Activated CD4-positive, CD25-positive, alpha-beta regulatory T cell treated with anti-CD3 and anti-CD28 coated beads, Interleukin-2, amount 50 U/mL, for 24 hours (primary cell): ENCODE results near the gene RPS2.
A peak's percentile ranks its signal among the peaks of the same experiment; 100 is the strongest.
"Not testable (repeated sequence)": the region's sequence is repeated elsewhere in the genome, so short reads cannot be mapped to it uniquely, and the experiment has no call there.

ENCODE experiments used
- ATAC-seq, 2 donors: fragments of 150-1000 bp; cut with Tn5 transposase; one replicate each; pipeline ENCODE4 v1.10.0; 2021; ENCODE audit warnings: mild to moderate bottlenecking in 1 of 2, moderate library complexity in 1 of 2

RPS2 gene

DNA sequence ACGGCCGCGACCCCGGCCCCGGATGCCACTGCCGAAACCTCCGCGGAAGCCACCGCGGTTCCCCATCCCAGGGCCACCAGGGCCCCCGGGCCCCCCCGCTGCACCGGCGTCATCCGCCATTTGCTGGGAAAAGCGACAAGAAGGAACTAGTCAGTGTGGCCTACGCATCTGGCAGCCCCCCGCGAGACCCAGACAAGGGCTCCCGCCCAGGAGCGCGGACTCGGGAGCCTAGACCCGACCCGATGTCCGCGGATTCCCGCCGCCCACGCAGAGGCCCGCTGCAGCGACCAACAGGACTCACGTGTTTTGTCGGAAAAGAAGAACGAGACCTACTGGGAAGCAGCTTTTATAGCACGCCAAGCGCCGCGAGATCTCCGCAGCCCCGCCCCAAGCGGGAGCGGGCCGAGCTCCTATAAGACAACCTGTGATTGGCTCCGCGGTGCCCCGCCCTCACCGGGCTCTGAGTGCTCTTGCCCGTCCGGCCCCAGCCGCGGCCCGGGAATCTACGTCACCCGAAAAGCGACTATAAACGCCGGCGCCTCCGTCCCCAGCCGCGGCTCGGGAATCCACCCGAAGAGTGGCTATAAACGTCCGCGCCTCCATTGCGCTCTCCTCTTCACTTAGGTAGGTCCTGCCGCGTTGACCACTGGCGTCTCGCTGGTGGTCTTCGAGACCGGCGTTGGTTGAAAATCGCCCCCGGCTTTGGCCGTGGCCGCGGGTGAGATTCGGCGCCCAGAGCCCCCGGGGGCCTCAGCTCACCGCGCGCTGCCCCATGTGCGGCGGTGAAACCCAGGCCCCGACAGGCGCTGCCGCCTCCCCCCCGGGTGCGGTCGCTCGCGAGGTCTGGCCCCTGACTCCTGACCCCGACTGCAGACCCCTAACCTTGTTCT is at the start of gene RPS2:
TSS of gene RPS2 (minus strand) at position 321 of the 890 bp plus-strand sequence. CDS start at position 120, 201 bp downstream.
- peak; percentile 84 to 87 for ATAC-seq

DNA sequence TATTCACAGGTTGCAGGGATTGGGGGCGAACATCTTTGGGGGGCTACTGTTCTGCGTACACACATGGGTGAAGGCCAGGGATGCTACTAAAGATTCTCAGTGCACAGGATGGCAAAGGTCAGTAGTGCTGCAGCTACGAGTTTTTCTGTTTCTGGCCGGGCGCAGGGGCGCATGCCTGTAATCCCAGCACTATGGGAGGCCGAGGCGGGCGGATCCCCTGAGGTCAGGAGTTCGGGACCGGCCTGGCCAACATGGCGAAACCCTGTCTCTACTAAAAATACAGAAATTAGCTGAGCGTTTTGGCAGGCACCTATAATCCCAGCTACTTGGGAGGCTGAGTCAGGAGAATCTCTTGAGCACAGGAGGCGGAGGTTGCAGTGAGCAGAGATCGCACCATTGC is 48.9 kb upstream of the RPS2 start:
- ATAC-seq, result no peak

DNA sequence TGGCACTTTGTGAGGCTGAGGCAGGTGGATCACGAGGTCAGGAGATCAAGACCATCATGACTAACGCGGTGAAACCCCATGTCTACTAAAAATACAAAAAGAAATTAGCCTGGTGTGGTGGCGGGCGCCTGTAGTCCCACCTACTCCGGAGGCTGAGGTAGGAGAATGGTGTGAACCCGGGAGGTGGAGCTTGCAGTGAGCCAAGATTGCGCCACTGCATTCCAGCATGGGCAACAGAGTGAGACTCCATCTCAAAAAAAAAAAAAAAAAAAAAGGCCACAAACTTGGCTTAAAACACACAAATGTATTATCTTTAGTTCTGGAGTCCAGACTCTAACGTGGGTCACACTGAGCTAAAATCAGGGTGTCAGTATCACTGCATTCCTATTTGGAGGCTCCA is 47.1 kb upstream of the RPS2 start:
- not testable (repeated sequence) for ATAC-seq

DNA sequence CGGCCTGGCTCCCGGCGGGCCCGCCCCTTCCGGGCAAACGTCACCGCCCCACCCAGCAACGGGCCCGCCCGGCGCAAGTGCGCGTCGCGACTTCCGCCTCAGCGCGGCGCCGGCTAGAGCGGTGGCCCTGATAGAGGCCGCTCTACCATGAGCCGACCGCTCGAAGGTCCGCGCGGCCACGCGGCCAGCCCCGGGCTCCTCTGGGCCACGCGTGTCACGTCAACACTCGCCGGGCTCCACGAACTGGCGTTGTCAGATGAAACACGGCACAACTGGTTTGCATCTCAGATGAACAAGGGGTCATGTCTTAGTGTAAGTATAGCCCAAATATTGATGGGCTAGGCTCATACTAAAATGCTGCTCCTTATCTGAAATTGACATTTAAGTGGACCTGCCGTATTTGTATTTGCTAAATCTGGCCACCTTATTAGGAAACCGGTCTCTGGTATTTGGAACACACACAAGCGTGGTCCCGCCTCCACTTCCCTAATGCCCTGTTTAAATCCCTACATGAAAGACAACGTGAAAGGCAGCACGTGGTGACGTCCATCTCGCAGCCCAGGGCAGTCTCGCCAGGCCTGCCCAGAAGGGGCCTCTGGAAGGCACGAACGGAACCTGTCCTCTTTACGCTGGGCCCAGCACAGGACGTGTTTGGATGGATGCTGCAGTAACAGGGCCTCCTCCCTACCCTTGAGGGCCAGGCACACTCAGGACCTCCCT is 45.3 kb upstream of the RPS2 start, which contains the start of gene ZNF598:
TSS of gene ZNF598 (minus strand) at position 31 of the 720 bp plus-strand sequence.
- peak; percentile 97 for ATAC-seq

DNA sequence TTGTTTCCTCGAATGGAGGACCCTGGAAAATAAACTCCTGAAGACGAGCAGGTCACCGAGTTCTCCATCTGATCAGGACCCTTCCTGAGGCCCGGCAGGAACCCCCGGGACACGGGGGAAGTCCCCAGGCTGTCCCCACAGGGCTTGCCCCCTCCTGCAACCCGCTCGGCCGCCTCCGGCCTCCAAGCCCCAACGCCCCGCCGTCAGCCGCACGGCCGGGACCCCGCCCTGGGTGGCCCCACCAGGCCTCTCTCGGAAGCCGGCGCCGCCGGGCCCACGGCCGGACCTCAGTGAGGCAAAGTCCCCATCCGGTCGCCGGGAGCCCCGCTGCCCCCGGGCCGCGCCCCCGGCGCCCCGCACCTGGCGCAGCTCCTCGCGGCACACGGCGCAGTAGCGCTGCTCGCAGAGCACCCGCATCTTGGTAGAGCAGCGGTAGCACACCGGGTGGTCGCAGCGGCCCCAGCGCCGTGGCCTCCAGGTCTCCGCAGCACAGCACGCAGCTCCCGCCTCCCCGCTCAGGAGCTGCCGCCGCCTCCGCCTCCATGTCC is 44.6 kb upstream of the RPS2 start:
- ATAC-seq, result peak; percentile 31 to 50

DNA sequence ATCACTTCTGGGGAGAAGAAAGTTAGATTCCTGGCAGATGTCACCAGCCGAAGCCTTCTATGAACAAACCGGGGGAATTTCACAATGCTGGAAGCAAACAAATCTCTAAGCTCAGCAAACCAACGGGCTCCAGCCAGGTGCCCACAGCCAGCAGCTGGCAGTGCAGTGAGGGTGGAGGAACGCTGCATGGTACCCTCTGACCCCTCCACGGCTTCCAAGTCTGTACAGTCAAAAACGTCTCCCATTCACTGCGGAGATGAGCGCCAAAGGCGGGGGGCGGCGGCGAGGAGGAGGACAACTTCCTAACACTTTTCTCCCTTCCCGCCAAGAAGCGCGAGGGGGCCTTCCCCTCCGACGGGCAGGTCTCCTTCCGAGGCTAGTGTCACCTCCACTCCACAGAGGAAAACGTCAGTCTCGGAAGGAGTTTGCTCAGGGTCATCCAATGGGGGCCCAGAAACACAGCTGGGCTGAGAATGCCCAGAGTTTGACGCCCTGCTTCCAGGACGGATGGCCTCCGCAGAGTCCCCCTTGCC is 44.1 kb upstream of the RPS2 start:
- ATAC-seq, result no peak

DNA sequence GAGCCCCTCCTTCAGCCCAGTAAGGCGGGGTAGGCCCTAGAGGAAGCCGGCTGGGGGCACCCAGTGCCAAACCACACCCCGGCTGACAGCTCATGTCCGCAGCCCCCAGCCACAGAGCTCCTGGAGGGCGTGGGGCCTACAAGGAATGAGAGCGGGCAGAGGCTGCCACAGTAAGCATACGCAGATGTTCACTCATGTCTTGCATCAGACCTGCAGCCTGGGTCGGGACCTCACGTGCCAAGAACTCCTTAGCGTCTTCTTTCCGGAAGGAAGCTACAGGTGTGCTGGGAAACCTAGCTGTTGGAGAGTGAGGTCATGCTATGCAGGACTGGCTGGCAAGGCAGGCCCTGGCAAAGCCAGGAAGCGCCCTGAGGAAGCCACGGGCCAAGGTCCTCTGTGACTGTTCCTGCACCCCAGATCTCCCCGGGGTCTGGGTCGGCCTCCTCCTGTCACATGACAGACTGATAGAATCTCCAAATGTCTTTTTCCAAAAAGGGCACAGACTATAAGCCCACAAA is 43.4 kb upstream of the RPS2 start:
- no peak for ATAC-seq

DNA sequence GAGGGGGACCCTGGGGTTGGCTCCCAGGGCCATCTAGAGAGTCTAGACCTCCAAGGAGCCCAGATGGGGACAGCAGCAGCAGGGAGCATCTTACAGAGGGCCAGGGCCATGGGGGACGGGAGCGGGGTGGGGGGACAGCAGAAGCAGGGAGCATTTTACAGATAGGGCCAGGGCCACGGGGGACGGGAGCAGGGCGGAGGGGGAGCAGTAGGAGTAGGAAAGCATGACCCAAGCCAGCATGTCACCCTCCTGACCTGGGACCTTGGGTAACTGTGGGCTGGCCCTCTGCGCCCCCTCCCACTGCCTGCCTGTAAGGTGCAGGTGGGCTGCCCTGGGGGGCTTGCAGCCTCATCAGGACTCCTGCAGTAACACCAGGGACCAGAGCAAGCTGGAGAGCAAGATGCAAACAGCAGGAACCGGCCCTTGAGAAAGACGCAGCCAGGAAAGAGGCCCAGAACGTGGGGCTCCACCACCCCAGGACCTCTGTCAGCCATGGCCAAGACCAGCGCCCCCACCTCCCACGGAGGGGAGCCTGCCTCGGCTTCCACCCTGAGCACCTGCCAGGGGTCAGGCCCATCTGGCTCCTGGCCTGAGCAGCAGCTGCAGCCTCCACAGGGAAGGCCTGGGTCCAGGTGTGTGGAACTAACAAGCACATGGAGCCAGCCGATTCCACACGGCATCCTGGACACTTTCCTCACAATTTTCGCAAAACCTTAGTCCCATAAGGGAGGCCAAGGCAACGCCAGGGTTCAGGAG is 42.6 kb upstream of the RPS2 start:
- no peak for ATAC-seq

DNA sequence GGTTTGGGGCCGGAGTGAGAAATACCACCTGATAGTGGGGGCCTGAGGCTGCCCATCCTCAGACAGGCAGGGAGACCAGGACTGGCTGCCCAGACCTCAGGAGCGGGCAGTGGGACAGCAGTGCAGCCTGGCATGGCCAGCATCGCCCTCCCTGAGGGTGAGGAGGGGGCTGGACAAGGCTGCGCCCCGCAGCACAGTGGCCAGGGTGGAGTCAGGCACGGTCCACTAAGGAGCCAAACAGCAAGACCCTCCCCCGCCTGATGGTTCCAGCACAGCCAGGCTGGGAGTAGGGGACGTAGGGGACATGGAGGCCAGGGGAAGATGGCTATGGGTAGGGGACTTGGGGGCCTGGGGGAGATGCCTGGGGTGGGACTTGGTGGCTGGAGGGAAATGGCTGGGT is 41.7 kb upstream of the RPS2 start:
- no peak for ATAC-seq

DNA sequence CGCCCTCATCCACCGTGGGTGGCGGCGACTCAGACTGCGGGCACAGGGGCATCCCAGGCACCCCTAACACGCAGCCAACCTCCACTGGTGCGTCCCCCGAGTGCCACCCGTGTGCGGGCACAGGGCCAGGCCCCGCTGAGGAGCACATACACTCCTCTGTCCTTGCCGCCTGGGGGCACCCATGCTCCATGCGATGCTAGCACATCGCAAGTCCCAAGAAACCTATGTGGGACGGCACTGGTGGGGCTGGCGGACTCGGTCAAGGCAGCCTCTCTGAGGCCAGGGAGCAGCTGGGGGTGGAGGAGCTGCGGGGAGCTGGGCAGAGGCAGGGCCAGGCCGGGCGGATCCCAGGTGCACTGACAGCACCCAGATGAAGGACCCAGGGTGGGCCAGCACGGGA is 41.0 kb upstream of the RPS2 start:
- no peak for ATAC-seq

DNA sequence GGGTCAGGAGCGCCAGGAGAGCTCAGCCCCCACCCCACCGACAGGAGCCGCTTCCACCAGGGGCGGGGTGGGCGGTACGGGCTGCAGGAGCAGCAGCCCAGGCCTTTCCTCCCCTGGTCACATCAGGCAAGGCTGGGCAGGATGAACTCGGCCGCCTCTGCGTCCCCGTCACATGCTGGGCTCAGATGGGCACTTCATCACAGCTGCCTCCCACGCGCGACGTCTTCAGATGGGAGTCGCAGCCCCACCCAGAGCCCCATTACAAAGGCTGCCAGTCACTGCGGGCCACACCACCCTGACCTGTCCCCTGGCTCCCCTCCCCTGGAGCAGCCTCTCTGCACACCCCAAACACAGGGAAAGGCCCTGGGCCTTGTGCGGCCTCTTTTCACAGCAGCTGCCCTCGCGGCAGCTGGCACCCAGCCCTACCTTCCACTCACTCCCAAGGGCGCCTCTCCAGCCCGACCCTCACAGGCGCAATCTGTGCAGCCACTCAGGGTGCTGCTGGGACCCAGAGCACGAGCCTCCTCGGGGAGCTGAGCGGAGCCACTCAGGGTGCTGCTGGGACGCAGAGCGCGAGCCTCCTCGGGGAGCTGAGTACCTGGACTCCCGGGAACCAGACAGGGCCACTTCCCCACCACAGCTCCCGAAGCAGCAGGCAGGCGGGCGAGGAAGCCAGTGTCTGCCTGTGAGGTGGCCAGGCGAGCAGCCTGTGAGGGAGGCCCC is 40.3 kb upstream of the RPS2 start:
- ATAC-seq, result no peak

DNA sequence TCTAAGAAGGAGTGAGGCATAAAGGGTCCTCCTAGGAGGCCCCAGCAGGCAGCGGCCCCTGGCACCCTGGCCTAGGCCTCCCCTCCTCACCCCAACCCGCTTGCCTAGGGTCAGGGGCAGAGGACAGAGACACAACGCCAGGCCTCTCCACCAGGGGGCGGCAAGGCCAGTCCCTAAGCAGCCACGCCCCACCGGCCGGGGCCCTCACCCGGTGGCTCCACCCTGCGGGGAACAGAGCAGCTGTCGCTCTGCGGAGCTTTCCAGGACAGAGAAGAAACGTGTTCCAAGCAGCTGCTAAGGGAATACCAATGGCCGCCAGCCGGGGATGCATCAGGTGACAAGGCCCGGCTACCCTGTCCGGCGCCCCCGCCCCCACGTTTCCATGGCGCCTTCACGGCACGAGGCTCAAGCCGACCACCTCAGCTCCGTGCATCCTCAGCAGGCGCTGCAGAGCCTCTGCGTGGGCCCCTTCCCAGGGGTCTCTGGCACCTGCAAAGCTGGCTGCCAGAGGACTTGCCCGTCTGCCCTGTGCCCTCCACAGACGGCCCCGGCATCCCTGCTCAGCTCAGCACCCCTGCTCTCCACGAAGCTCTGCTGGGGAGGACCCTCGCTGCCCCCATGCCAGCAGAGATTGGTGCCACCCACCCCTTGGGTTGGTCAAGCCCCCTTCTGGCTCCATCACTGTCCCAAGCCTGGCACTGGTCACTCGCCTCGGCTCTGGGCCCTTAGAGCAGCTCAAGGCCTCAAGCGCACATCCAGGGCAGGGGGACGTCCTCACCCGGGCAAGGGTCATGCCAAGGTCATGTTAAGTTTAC is 39.4 kb upstream of the RPS2 start:
- ATAC-seq, result peak; percentile 92 to 94

DNA sequence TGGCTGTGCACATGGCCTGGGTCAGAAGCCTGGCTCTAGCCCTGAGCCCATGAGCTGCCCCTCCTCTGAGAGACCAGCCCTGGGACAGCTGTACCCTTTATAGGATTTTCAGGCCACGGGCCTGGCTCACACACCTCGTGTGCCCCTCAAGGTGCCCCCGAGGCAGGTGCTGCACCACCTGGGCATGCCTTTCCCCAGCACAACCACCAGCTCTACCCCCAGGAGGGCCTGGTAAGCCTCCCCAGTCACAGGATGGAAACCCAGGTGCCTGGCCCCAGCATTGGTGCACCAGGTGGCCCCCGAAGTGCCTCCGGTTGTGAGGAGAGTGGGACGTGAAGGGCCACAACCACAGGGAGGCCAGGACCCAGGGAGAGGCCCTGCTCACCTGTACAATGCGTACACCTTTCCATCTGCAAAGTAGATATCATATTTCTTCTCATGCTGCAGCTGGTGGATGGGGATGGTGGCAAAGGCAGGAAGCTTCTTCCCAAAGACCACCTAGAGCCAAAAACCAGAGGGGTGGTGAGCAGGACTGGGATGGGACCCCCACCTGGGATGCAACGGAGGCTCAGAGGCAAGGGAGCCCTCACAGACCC is 38.7 kb upstream of the RPS2 start:
- ATAC-seq, result no peak

DNA sequence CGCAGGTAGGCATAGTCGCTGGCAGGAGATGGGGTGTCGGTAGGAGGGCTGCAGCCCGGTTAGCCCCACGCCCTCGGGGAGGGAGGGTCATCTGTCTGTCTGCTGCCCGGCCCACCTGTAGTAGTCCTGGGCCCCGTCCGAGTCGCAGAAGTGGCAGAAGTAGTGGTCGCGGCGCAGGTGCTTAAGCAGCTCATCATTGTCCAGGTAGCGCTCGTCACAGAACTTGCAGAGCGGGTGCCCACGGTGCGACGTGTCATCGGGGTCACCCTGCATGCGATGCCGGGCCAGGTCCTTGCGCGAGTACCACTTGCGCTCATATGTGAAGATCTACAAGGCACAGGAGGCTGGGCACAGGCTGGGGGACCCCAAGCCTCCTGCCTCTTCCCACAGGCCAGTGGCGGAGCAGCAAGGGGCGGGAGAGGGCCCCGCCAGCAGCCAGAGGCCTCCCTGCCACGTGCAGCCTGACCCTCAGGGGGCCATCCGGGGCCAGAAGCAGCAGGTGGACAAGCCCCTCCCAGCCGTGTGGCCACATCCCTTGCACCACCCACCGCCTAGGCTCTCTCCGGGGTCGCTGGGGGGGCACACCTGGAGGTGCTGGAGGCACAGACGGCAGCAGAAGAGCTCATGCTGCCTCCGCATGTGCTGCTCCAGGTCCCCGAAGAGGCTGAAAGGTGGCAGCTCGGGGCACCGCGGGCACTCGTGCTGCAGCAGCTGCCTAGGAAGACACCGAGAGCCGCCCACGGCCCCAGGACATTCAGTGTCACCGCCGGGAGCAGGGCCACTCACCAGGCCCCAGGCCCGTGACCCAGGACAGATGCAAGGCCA is 38.0 kb upstream of the RPS2 start:
- no peak for ATAC-seq

DNA sequence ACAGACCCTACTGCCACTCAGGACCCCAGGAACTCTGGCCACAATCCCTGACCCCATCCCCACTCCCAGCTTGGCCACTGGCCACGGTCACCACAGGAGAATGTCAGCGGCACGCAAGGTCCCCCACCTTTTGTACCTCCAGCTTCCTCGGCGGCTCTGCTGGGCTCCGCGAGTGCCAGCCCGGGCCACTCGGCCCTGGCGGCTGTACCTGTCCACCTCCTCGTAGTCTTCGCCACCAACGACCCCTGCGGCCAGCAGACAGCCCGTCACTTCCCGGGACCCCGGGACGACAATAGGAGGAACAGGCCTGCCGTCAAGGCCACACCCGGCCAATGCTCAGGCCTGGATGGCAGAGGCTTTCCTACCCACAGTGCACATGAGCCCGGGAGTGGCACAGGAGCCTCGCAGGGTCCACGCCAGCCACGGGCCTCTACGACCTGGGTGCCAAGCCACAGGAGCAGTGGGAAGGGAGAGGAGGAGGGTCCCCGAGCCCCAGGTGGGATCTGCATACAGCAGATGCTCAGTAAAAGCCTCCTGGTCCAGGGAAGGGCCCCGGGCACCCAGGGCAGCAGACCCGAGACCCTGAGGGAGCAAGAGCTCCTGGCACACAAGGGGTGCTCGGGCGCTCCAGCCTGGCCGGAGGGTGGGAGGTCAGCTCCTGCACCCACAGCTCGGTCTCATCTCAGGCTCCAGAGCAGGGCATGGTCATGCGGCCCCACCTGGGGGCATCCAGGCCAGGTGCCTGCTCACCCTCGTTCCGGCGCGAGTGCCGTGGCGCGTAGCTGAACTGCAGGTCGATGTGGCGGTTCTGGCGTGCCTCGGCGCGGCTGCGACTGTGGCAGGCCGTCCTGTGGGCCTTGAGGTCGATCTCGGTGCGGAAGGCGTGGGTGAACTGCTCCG is 37.1 kb upstream of the RPS2 start:
- ATAC-seq, result no peak

DNA sequence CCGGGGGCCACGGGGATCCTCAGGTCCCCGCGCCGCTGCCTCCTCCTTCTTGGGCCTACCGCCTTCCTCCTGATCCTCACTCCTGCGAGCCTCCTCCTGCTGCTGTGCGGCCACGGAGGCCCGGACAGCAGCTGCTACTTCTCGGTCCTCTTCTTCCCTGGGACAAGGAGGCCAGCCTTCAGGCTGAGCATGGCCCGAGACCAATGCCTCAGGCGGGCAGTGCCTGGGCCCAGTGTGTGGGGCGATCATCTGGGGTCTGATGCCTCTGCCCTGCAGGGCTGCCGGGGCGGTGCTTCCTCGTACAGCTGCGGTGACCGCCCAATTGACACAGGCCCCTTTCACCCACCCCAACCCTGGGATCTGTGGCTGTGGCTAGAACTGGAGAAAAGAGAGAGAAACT is 36.4 kb upstream of the RPS2 start:
- no peak for ATAC-seq

DNA sequence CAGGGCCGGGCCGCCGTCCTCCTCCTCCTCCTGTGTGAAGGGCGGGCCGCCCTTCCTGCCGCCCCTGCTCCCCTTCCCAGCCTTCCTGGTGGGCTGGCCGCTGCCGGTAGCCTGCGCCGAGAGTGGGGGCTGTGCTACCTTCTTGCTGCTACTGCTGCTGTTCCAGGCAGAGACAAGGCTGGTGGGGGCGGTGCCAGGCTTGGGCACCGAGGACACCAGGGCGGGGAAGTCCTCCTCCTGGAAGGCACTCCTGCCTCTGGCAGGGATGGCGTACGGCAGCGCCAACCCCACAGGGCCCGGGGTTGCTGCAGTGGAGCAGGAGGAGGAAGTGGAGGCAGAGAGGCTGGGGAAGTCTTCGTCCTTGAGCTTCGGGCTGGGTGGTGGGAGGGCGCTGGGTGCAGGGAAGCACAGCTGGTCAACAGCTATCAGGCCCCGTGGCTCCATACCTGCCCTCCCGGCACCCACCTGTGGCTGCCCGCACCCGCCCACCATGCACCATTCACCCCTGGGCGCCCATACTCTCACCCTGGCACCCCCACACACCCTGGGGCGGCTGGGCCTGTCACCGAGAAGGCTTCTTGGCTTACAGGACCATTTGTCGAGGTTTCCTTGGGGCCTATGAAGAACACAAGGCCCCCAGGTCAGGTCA is 35.4 kb upstream of the RPS2 start:
- ATAC-seq, result no peak
